Suprapubic skin (tissue), 3 donors: ENCODE data around the gene CCM2.

ENCODE experiments used
- POLR2AphosphoS5 ChIP-seq, 3 donors: sonication (generic); formaldehyde crosslinking; IDR thresholded peaks; one replicate each; pipeline ENCODE4 v1.6.1; 2017; ENCODE audit warnings: antibody characterized with exemption in 3 of 3
- TF ChIP-seq, protein P1 (sequence below), 2 donors: fragments of 200-600 bp in 1 of 2; fragments of 450-650 bp in 1 of 2; sonication (generic) in 1 of 2; IDR thresholded peaks; one replicate each; pipeline ENCODE4 v1.5.1; 2016 to 2019; ENCODE audit warnings: antibody characterized with exemption in 2 of 2, mild to moderate bottlenecking in 1 of 2, moderate library complexity in 1 of 2

DNA sequence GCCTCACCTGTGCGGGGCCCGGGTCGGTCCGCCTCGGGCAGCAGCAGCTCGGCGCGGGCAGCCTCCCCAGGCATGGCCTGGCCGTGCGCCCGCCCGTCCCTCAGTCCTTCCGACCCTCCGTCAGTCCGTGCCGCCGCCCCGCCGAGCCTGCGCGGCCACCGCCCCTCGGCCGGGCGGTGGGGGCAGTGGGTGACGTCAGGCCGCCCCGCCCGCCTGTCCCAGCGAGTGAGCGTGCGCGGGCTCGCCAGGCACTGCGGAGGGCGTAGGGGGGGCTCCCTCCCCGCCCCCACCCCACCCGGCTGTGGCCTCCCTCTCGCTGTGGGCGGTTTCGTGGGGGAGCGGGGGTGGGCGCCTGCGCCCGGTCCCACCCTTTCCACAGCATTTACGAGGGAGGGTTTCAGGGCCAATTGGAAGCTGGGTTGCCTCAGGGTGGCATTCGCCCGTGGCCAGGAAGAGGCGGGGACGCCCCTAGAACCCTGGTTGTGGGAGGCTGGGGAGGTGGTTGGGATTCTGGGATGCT, 88.9 kb downstream of the CCM2 start, which contains the start of gene NACAD:
- TF ChIP-seq, protein P1, sequence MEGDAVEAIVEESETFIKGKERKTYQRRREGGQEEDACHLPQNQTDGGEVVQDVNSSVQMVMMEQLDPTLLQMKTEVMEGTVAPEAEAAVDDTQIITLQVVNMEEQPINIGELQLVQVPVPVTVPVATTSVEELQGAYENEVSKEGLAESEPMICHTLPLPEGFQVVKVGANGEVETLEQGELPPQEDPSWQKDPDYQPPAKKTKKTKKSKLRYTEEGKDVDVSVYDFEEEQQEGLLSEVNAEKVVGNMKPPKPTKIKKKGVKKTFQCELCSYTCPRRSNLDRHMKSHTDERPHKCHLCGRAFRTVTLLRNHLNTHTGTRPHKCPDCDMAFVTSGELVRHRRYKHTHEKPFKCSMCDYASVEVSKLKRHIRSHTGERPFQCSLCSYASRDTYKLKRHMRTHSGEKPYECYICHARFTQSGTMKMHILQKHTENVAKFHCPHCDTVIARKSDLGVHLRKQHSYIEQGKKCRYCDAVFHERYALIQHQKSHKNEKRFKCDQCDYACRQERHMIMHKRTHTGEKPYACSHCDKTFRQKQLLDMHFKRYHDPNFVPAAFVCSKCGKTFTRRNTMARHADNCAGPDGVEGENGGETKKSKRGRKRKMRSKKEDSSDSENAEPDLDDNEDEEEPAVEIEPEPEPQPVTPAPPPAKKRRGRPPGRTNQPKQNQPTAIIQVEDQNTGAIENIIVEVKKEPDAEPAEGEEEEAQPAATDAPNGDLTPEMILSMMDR (IDR thresholded peaks at IDR 0.05): no peak
- no peak for TF ChIP-seq POLR2AphosphoS5 (IDR thresholded peaks at IDR 0.05)
